OCI-LY7 (cell line): ENCODE results near the gene MOB3B. TPM values are rescaled to one million over a fixed set of nuclear protein-coding genes. Genes with fewer than 3 reads are reported as not detected.

Source experiments
- BruUV-seq: library from RNA; stranded (reverse); fragments of 400-500 nt; replicated peaks from 2 replicates; lab custom pipeline; 2021; lab: Mats Ljungman, UMichigan
- CTCF ChIA-PET: fragments of 300-600 bp; sonication (Branson Sonifier 250); formaldehyde crosslinking; loops from one replicate; lab custom pipeline; 2022; ENCODE audit warnings: antibody characterized with exemption; ENCODE audit not compliant: unreplicated experiment; lab: Charles Lee
- POLR2A ChIA-PET: fragments of 300-600 bp; sonication (Branson Sonifier 250); formaldehyde crosslinking; loops from one replicate; lab custom pipeline; 2022; ENCODE audit warnings: antibody characterized with exemption; lab: Charles Lee
- DNase-seq: peaks from one replicate; pipeline ENCODE4 v3.0.0-alpha.2; 2015; ENCODE audit warnings: low spot score
- H2AFZ ChIP-seq: fragments of 200-600 bp; sonication (generic), shearing (Covaris generic); 2 replicates; pipeline ENCODE4 v1.6.1; 2014; ENCODE audit warnings: mild to moderate bottlenecking, antibody characterized with exemption, low read length, moderate library complexity
- H3K27ac ChIP-seq: fragments of 200-600 bp; sonication (generic); 2 replicates; pipeline ENCODE4 v1.5.1; 2014; ENCODE audit warnings: mixed run types, low read depth, mild to moderate bottlenecking, moderate library complexity, low read length, inconsistent platforms; ENCODE audit not compliant: poor library complexity, severe bottlenecking
- H3K36me3 ChIP-seq: fragments of 200-600 bp; sonication (generic); 2 replicates; pipeline ENCODE4 v1.6.1; 2014; ENCODE audit warnings: mild to moderate bottlenecking, antibody characterized with exemption, low read length, moderate library complexity, mixed read lengths; ENCODE audit not compliant: insufficient read depth
- H3K4me1 ChIP-seq: fragments of 200-600 bp; sonication (generic); 2 replicates; pipeline ENCODE4 v1.5.1; 2014; ENCODE audit warnings: mild to moderate bottlenecking, low read length; ENCODE audit not compliant: insufficient read depth, poor library complexity, severe bottlenecking
- H3K4me2 ChIP-seq: fragments of 200-600 bp; sonication (generic); 2 replicates; pipeline ENCODE4 v1.6.1; 2014; ENCODE audit warnings: mild to moderate bottlenecking, low read length
- H3K4me3 ChIP-seq: fragments of 200-600 bp; sonication (generic); 2 replicates; pipeline ENCODE4 v1.5.1; 2014; ENCODE audit warnings: mild to moderate bottlenecking, low read depth, low read length; ENCODE audit not compliant: poor library complexity, severe bottlenecking
- H3K79me2 ChIP-seq: fragments of 200-600 bp; sonication (generic); 2 replicates; pipeline ENCODE4 v1.6.1; 2016; ENCODE audit warnings: low read depth, mild to moderate bottlenecking, low read length, moderate library complexity, mixed read lengths; ENCODE audit not compliant: insufficient read depth
- H3K9me2 ChIP-seq: fragments of 200-600 bp; sonication (generic); 2 replicates; pipeline ENCODE4 v1.6.1; 2016; ENCODE audit warnings: mild to moderate bottlenecking, low read length, mixed read lengths; ENCODE audit not compliant: insufficient read depth
- H3K9me3 ChIP-seq: fragments of 200-600 bp; sonication (generic); 2 replicates; pipeline ENCODE4 v1.6.1; 2014; ENCODE audit warnings: mild to moderate bottlenecking, mixed run types, low read length, mixed read lengths
- H4K20me1 ChIP-seq: fragments of 200-600 bp; sonication (generic); 2 replicates; pipeline ENCODE4 v1.6.1; 2014; ENCODE audit warnings: mild to moderate bottlenecking, antibody characterized with exemption, low read length, moderate library complexity, mixed read lengths; ENCODE audit not compliant: insufficient read depth
- EZH2phosphoT487 ChIP-seq: fragments of 200-600 bp; sonication (generic); IDR thresholded peaks from 2 replicates; pipeline ENCODE4 v1.6.1; 2018; ENCODE audit warnings: low read depth, borderline replicate concordance, mild to moderate bottlenecking, mixed run types, antibody characterized with exemption, low read length, moderate library complexity, mixed read lengths
- intact Hi-C: fragments of 100-400 bp; cut with micrococcal nuclease; formaldehyde crosslinking; loops from one replicate; pipeline ENCODE4 v1.10.0; 2022; ENCODE audit not compliant: unreplicated experiment
- total RNA-seq, 2 experiments: library from RNA; depleted of rRNA in 1 of 2; stranded (reverse); fragments of >200 nt in 1 of 2; shearing (Covaris generic) in 1 of 2; gene quantifications; 2 replicates each; pipeline ENCODE4 v1.2.3, GENCODE V29; 2014 to 2022
- TF ChIP-seq, protein P1 (sequence below): fragments of 200-600 bp; sonication (generic); conservative IDR thresholded peaks from 2 replicates; pipeline ENCODE4 v1.5.1; 2014; ENCODE audit warnings: mild to moderate bottlenecking, antibody characterized with exemption, low read length, moderate library complexity, mixed read lengths

MOB3B gene
- total RNA-seq, 2 experiments from 2014 or later: 0.04 TPM; not detected in 1

DNA sequence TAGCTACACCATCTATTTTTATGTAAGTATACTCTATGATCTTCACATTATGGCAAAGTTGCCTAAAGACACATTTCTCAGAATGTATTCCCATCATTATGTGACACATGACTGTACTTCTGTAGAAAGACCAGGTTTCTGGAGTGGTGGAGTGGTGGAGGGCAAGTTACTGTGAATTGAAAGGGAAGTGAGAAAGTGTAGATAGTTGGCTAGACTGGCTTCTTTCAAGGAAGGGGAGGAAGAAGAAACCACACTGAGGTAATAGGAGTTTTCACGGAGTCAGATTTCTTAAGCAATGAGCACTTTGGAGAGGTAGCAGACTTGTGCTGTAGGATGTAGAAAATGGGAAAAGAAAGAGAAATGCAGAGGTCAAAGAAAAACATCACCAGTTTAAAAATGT, 181.7 kb downstream of the MOB3B start:
- TF ChIP-seq, protein P1, sequence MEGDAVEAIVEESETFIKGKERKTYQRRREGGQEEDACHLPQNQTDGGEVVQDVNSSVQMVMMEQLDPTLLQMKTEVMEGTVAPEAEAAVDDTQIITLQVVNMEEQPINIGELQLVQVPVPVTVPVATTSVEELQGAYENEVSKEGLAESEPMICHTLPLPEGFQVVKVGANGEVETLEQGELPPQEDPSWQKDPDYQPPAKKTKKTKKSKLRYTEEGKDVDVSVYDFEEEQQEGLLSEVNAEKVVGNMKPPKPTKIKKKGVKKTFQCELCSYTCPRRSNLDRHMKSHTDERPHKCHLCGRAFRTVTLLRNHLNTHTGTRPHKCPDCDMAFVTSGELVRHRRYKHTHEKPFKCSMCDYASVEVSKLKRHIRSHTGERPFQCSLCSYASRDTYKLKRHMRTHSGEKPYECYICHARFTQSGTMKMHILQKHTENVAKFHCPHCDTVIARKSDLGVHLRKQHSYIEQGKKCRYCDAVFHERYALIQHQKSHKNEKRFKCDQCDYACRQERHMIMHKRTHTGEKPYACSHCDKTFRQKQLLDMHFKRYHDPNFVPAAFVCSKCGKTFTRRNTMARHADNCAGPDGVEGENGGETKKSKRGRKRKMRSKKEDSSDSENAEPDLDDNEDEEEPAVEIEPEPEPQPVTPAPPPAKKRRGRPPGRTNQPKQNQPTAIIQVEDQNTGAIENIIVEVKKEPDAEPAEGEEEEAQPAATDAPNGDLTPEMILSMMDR: no peak
- no peak for TF ChIP-seq EZH2phosphoT487
- POLR2A ChIA-PET: no interaction called here

DNA sequence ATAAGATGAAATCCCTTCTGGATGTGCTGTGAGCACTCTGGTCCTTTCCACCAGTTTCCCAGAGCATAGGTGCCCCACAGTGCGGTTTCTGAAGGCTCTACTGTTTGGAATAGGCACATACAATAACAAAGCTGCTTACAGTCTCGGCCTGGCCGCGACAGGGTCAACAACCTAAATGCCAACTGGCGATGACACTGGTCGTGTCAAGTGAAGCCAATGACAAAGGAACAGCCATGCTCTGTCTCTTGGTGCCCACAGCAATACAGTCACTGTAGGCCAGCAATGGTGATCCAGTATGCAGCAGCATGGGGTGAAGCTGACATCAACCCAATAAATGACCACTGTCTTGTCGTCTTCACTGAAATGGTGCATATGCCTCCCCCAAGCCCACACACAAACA, 184.8 kb downstream of the MOB3B start:
- CTCF ChIA-PET: no interaction called here
- TF ChIP-seq, protein P1: no peak
- no peak for TF ChIP-seq EZH2phosphoT487
- DNase-seq: no peak
- Histone ChIP-seq H3K9me2 (no peaks in the 10 kb centered on the region), H3K4me3 (no peak overlapping the region), H3K79me2 (no peaks in the 10 kb centered on the region), H2AFZ (no peak overlapping the region), H3K9me3 (no peaks in the 10 kb centered on the region), H3K36me3 (no peaks in the 10 kb centered on the region), H4K20me1 (no peaks in the 10 kb centered on the region), H3K4me1 (no peaks in the 10 kb centered on the region), H3K4me2 (no peak overlapping the region), H3K27ac (no peak overlapping the region)
- no TSS peak for BruUV-seq
- intact Hi-C loops: no loop called here
- POLR2A ChIA-PET: interaction anchor here (0.6 kb wide), 1 partner anchor 333 kb away, joined by 4 read pairs; no protein-coding TSS in a partner anchor

More for the DNA sequence above, 181.7 kb downstream of the MOB3B start:
- Histone ChIP-seq H3K9me2 (no peaks in the 10 kb centered on the region), H3K27ac (no peak overlapping the region), H3K4me2 (no peak overlapping the region), H3K36me3 (no peaks in the 10 kb centered on the region), H3K4me3 (no peak overlapping the region), H2AFZ (no peak overlapping the region), H3K79me2 (no peaks in the 10 kb centered on the region), H4K20me1 (no peaks in the 10 kb centered on the region), H3K4me1 (no peaks in the 10 kb centered on the region), H3K9me3 (no peaks in the 10 kb centered on the region)
- no peak for DNase-seq
- CTCF ChIA-PET: no interaction called here
- intact Hi-C loops: no loop called here
- BruUV-seq: no TSS peak

DNA sequence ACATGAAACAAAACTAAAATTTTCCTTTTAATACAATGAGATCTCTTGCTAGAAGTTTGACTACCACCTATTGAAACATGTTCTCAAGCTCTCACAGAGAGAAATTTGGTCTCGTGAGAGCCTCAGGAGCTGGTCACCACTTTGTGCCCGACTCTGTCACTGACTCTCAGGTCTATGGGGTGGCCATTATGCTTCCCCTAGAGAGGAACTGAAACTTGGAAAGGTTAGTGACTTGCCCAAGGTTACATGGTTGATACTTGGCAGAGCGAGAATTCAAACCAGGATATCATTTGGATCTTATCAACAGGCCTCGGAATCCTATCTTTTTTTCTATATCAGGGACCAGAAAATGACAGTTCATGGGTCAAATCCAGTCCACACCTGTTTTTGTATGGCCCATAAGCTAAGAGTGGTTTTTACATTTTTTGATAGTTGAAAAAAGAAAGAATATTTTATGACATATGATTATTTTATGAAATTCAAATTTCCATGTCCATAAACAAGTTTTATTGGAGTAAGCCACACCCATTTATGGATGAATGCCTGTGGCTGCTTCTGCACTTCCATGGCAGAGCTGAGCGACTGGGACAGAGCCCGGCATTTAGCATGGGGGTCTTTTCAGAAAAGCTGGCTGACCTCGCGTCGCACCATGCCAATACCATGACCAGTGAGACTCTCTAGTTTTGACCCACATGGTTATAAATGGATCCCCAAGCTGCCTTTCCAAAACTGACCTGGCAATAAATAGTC, 187.9 kb downstream of the MOB3B start:
- ChIA-PET CTCF (no interaction called here), POLR2A (no interaction called here)
- BruUV-seq: no TSS peak
- no peak overlapping the region for H3K4me3 ChIP-seq
- H3K9me3 ChIP-seq: no peaks in the 10 kb centered on the region
- H3K27ac ChIP-seq: no peak overlapping the region
- H4K20me1 ChIP-seq: no peaks in the 10 kb centered on the region
- no peak for DNase-seq
- intact Hi-C loops: no loop called here
- H3K4me2 ChIP-seq: no peak overlapping the region
- no peaks in the 10 kb centered on the region for H3K79me2 ChIP-seq
- H3K9me2 ChIP-seq: no peaks in the 10 kb centered on the region
- no peaks in the 10 kb centered on the region for H3K36me3 ChIP-seq
- no peak overlapping the region for H2AFZ ChIP-seq
- TF ChIP-seq, protein P1: no peak
- no peak for TF ChIP-seq EZH2phosphoT487
- H3K4me1 ChIP-seq: no peaks in the 10 kb centered on the region
